Gastroesophageal sphincter (tissue), 4 donors: ENCODE data around the gene AVP. TPM values are rescaled to one million over a fixed set of nuclear protein-coding genes. Genes with fewer than 3 reads are reported as not detected.

Source experiments
- ATAC-seq: fragments of 150-250 bp; one replicate; pipeline ENCODE4 v1.9.1; 2016; ENCODE audit warnings: mild to moderate bottlenecking, moderate library complexity
- H3K27ac ChIP-seq, 4 donors: fragments of 200-600 bp; sonication (generic) in 3 of 4; 1 replicate in 3 of 4; 2 replicates in 1 of 4; pipeline ENCODE4 v1.5.1; 2016 to 2019
- H3K27me3 ChIP-seq: fragments of 200-600 bp; sonication (generic); one replicate; pipeline ENCODE4 v1.5.1; 2019
- H3K36me3 ChIP-seq, 2 donors: fragments of 200-600 bp; sonication (generic); one replicate each; pipeline ENCODE4 v1.5.1; 2019; ENCODE audit warnings: control low read depth in 1 of 2
- H3K4me1 ChIP-seq, 3 donors: fragments of 200-600 bp; sonication (generic); 1 replicate in 2 of 3; 2 replicates in 1 of 3; pipeline ENCODE4 v1.5.1; 2016 to 2019; ENCODE audit warnings: control low read depth in 2 of 3
- H3K4me3 ChIP-seq, 2 donors: fragments of 200-600 bp; sonication (generic); one replicate each; pipeline ENCODE4 v1.5.1; 2019; ENCODE audit warnings: mild to moderate bottlenecking in 1 of 2, moderate library complexity in 1 of 2
- H3K9me3 ChIP-seq, 3 donors: fragments of 200-600 bp; sonication (generic); one replicate each; pipeline ENCODE4 v1.5.1; 2017 to 2019; ENCODE audit warnings: control low read depth in 2 of 3
- EP300 ChIP-seq: sonication (generic); formaldehyde crosslinking; IDR thresholded peaks from one replicate; pipeline ENCODE4 v1.6.1; 2017; ENCODE audit warnings: antibody characterized with exemption, mild to moderate bottlenecking
- POLR2A ChIP-seq, 2 donors: fragments of 450-650 bp; IDR thresholded peaks; one replicate each; pipeline ENCODE4 v1.6.1; 2017; ENCODE audit warnings: antibody characterized with exemption in 2 of 2, mild to moderate bottlenecking in 2 of 2, moderate library complexity in 1 of 2
- POLR2AphosphoS5 ChIP-seq: sonication (generic); formaldehyde crosslinking; IDR thresholded peaks from one replicate; pipeline ENCODE4 v1.6.1; 2017; ENCODE audit warnings: antibody characterized with exemption
- WGBS, 2 donors: methylation state at CpG; one replicate each; pipeline ENCODE4 v1.1.5; 2018; ENCODE audit warnings: low coverage in 1 of 2; 5-methylcytosine and 5-hydroxymethylcytosine counted together
- total RNA-seq, 4 donors: library from RNA; depleted of rRNA; stranded (reverse); fragments of >200 nt; gene quantifications; one replicate each; pipeline ENCODE4 v1.1.0, GENCODE V29; 2016
- TF ChIP-seq, protein P1 (sequence below), 4 experiments: fragments of 200-600 bp in 2 of 4; fragments of 450-650 bp in 2 of 4; sonication (generic) in 1 of 4; IDR thresholded peaks; one replicate each; pipeline ENCODE4 v1.5.1; 2017 to 2019; ENCODE audit warnings: antibody characterized with exemption in 4 of 4, mild to moderate bottlenecking in 2 of 4, moderate library complexity in 2 of 4

The AVP gene
- total RNA-seq, 4 donors from 2014 or later = not detected

- Histone ChIP-seq H3K27me3 (no peaks in the 10 kb centered on the region), H3K27ac (no peak overlapping the region), H3K4me1 (no peaks in the 10 kb centered on the region), H3K9me3 (no peaks in the 10 kb centered on the region), H3K36me3 (peaks cover 0 to 56% of the 10 kb centered on the region in 2 donors), H3K4me3 (no peak overlapping the region)
- 81 to 95% methylated on average over 2 to 3 of the region's 3 CpGs for WGBS, 2 donors
- ATAC-seq = no peak
- TF ChIP-seq, protein P1, sequence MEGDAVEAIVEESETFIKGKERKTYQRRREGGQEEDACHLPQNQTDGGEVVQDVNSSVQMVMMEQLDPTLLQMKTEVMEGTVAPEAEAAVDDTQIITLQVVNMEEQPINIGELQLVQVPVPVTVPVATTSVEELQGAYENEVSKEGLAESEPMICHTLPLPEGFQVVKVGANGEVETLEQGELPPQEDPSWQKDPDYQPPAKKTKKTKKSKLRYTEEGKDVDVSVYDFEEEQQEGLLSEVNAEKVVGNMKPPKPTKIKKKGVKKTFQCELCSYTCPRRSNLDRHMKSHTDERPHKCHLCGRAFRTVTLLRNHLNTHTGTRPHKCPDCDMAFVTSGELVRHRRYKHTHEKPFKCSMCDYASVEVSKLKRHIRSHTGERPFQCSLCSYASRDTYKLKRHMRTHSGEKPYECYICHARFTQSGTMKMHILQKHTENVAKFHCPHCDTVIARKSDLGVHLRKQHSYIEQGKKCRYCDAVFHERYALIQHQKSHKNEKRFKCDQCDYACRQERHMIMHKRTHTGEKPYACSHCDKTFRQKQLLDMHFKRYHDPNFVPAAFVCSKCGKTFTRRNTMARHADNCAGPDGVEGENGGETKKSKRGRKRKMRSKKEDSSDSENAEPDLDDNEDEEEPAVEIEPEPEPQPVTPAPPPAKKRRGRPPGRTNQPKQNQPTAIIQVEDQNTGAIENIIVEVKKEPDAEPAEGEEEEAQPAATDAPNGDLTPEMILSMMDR (IDR thresholded peaks at IDR 0.05) = no peak
- no peak for TF ChIP-seq POLR2A (IDR thresholded peaks at IDR 0.05)
- no peak for TF ChIP-seq EP300
- TF ChIP-seq POLR2AphosphoS5 = no peak
These were observed 21.7 kb upstream of the AVP start for GRCh38 chr20:3106185-3106584.

DNA sequence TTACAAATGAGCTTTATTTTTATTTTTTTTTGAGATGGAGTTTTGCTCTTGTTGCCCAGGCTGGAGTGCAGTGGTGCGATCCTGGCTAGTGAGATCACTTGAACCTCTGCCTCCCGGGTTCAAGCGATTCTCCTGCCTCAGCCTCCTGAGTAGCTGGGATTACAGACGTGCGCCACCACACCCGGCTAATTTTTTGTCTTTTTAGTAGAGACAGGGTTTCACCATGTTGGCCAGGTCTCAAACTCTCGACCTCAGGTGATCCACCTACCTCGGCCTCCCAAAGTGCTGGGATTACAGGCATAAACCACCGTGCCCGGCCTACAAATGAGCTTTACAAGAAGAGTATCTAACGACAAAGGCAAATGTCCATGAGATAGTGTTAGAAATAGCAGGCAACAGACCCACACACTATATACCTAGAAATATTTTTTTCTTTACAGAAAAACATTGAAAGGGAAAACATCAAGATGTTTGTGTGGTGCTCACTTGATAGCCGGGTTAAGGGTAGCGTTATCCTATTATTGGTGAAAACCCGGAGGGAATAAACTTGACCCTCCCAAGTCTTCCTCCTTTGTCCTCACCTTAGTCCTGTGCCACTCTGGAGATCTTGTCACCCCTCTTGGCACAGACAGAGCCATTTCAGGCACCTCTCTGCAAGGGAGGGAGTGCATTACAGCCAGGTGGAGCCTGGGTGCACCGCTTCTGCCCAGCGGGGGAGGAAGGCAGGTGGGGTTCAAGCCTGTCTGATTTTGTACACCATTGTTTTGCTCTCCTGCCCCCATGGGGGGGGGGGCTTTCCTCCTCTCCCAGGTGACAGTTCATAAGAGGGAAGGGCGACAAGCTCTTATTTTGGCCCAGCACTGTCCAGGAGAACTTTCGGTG is 21.0 kb upstream of the AVP start:
- Histone ChIP-seq H3K27me3 (peaks cover under 1% of the 10 kb centered on the region), H3K27ac (no peak overlapping the region), H3K4me3 (no peak overlapping the region), H3K36me3 (peaks cover 0 to 51% of the 10 kb centered on the region in 2 donors), H3K4me1 (no peaks in the 10 kb centered on the region), H3K9me3 (no peaks in the 10 kb centered on the region)
- TF ChIP-seq POLR2A (IDR thresholded peaks at IDR 0.05) (no peak), POLR2AphosphoS5 (no peak)
- TF ChIP-seq, protein P1 (IDR thresholded peaks at IDR 0.05) = no peak
- WGBS, 2 donors = 88 to 93% methylated on average over 5 to 16 of the region's 18 CpGs
- no peak for ATAC-seq

- Histone ChIP-seq H3K27me3 (peaks cover 12% of the 10 kb centered on the region), H3K4me3 (no peak overlapping the region), H3K27ac (no peak overlapping the region), H3K9me3 (no peaks in the 10 kb centered on the region), H3K36me3 (peaks cover 0 to 31% of the 10 kb centered on the region in 2 donors), H3K4me1 (no peaks in the 10 kb centered on the region)
- 55 to 71% methylated on average over 2 to 3 of the region's 3 CpGs for WGBS, 2 donors
- no peak for TF ChIP-seq EP300
- TF ChIP-seq POLR2AphosphoS5 = no peak
- TF ChIP-seq, protein P1 (IDR thresholded peaks at IDR 0.05) = no peak
- TF ChIP-seq POLR2A (IDR thresholded peaks at IDR 0.05) = no peak
- no peak for ATAC-seq
These were observed 19.0 kb upstream of the AVP start for GRCh38 chr20:3103369-3104032.

DNA sequence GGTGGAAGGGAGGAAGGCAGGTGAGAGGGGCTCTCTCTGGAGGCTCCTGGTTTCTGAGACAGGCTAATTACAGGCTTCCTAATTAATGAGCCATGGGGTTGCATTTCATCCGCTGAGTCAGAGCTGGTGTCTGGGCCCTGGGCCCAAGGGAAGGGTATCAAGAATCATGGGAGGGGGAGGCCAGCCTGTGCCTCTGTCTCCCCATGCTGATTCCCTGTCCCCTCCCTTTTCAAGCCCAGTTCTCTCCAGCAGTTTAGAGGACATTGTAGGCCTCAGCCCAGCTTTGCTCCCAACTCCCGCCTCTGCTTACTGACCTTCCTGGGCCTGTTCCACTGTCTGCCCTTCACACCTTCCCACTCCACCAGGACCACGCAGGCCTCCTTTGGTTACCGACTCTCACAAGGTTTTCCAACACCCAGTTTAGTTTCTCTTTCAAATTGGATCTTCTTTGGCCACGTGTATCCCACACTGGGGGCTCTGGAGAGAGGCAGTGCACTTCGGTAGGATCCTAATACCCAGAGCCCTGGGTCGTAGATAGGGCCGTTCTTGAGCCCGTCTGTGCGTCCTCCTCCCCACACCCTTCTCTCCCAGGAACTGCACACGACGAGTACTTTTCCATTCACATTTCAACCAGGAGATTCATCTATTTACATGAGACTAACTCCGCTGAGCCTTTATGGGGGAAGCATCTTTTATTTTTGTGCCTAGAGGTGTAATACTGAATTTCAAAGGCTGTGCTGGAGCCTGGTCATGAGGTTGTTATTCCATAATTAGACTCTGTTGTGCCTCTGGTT is 18.2 kb upstream of the AVP start:
- TF ChIP-seq EP300 = no peak
- no peaks in the 10 kb centered on the region for H3K4me1 ChIP-seq
- WGBS, 2 donors = 68 to 71% methylated on average over 11 to 12 of the region's 13 CpGs
- H3K36me3 ChIP-seq = peaks cover 0 to 24% of the 10 kb centered on the region in 2 donors
- H3K27ac ChIP-seq = no peak overlapping the region
- ATAC-seq = no peak
- H3K27me3 ChIP-seq = peaks cover 12% of the 10 kb centered on the region
- H3K4me3 ChIP-seq = no peak overlapping the region
- no peaks in the 10 kb centered on the region for H3K9me3 ChIP-seq
